MM.1S (cell line): ENCODE results near the gene NAALADL2.

Experiments used
- DNase-seq: peaks from one replicate; pipeline ENCODE4 v3.0.0-alpha.2; 2015
- H2AFZ ChIP-seq: fragments of 300-600 bp; sonication (generic); 2 replicates; pipeline ENCODE4 v1.6.0; 2016; ENCODE audit warnings: antibody characterized with exemption, low read length
- H3F3A ChIP-seq: fragments of 300-600 bp; sonication (generic); 2 replicates; pipeline ENCODE4 v1.6.1; 2016; ENCODE audit warnings: mild to moderate bottlenecking, antibody characterized with exemption, low read length, moderate library complexity, mixed read lengths; ENCODE audit not compliant: insufficient read depth
- H3K27ac ChIP-seq: fragments of 300-600 bp; sonication (generic); 2 replicates; pipeline ENCODE4 v1.5.1; 2016; ENCODE audit warnings: mild to moderate bottlenecking, low read length
- H3K27me3 ChIP-seq: fragments of 300-600 bp; sonication (generic); replicated peaks from 2 replicates; pipeline ENCODE4 v1.6.0; 2016; ENCODE audit warnings: low read length; ENCODE audit not compliant: insufficient read depth
- H3K36me3 ChIP-seq: fragments of 300-600 bp; sonication (generic); replicated peaks from 2 replicates; pipeline ENCODE4 v1.6.1; 2016; ENCODE audit warnings: mild to moderate bottlenecking, low read length, mixed read lengths; ENCODE audit not compliant: insufficient read depth
- H3K4me1 ChIP-seq: fragments of 300-600 bp; sonication (generic); 2 replicates; pipeline ENCODE4 v1.6.1; 2016; ENCODE audit warnings: low read length, mixed read lengths
- H3K4me2 ChIP-seq: fragments of 300-600 bp; sonication (generic); 2 replicates; pipeline ENCODE4 v1.6.0; 2016; ENCODE audit warnings: low read depth, low read length
- H3K4me3 ChIP-seq: fragments of 300-600 bp; sonication (generic); 2 replicates; pipeline ENCODE4 v1.5.1; 2016; ENCODE audit warnings: low read length, mixed read lengths
- H3K79me2 ChIP-seq: fragments of 300-600 bp; sonication (generic); 2 replicates; pipeline ENCODE4 v1.6.1; 2016; ENCODE audit warnings: mixed run types, low read length, mixed read lengths
- H3K9ac ChIP-seq: fragments of 300-600 bp; sonication (generic); 2 replicates; pipeline ENCODE4 v1.6.1; 2016; ENCODE audit warnings: low read length, mixed read lengths
- H3K9me2 ChIP-seq: fragments of 300-600 bp; sonication (generic); replicated peaks from 2 replicates; pipeline ENCODE4 v1.6.1; 2016; ENCODE audit warnings: mild to moderate bottlenecking, low read length, mixed read lengths; ENCODE audit not compliant: insufficient read depth
- H3K9me3 ChIP-seq: fragments of 300-600 bp; sonication (generic); replicated peaks from 2 replicates; pipeline ENCODE4 v1.6.1; 2016; ENCODE audit warnings: mild to moderate bottlenecking, low read length, mixed read lengths; ENCODE audit not compliant: insufficient read depth
- H4K20me1 ChIP-seq: fragments of 300-600 bp; sonication (generic); 2 replicates; pipeline ENCODE4 v1.6.1; 2016; ENCODE audit warnings: mild to moderate bottlenecking, low read length, moderate library complexity, mixed read lengths; ENCODE audit not compliant: insufficient read depth
- CTCF ChIP-seq: fragments of 300-600 bp; sonication (generic); IDR thresholded peaks from 2 replicates; pipeline ENCODE4 v1.5.1; 2016; ENCODE audit warnings: antibody characterized with exemption, low read length, mixed read lengths
- EZH2 ChIP-seq: fragments of 300-600 bp; sonication (generic); optimal IDR thresholded peaks from 2 replicates; pipeline ENCODE3; 2017; ENCODE audit warnings: low read depth, mild to moderate bottlenecking, antibody characterized with exemption, low read length, mixed read lengths
- EZH2phosphoT487 ChIP-seq: fragments of 300-600 bp; sonication (generic); IDR thresholded peaks from 2 replicates; pipeline ENCODE4 v1.6.1; 2018; ENCODE audit warnings: antibody characterized with exemption, low read length

The NAALADL2 gene

GRCh38 chr3:175512700-175513099 is 653.6 kb downstream of the NAALADL2 start:
- H3K9ac ChIP-seq, result no peak overlapping the region
- H3K9me3 ChIP-seq, result no peaks in the 10 kb centered on the region
- no peaks in the 10 kb centered on the region for H3F3A ChIP-seq
- no peaks in the 10 kb centered on the region for H3K4me1 ChIP-seq
- H2AFZ ChIP-seq, result no peak overlapping the region
- TF ChIP-seq EZH2, result no peak
- TF ChIP-seq CTCF, result no peak
- TF ChIP-seq EZH2phosphoT487, result no peak
- DNase-seq, result no peak
- H3K4me2 ChIP-seq, result no peak overlapping the region
- H4K20me1 ChIP-seq, result no peaks in the 10 kb centered on the region
- no peaks in the 10 kb centered on the region for H3K36me3 ChIP-seq
- no peaks in the 10 kb centered on the region for H3K27me3 ChIP-seq
- no peak overlapping the region for H3K4me3 ChIP-seq
- H3K79me2 ChIP-seq, result no peaks in the 10 kb centered on the region
- H3K27ac ChIP-seq, result no peak overlapping the region
- H3K9me2 ChIP-seq, result no peaks in the 10 kb centered on the region

- Histone ChIP-seq H3K4me1 (no peaks in the 10 kb centered on the region), H3K27ac (no peak overlapping the region), H3K4me3 (no peak overlapping the region), H3K9me3 (no peaks in the 10 kb centered on the region), H4K20me1 (no peaks in the 10 kb centered on the region), H3K27me3 (no peaks in the 10 kb centered on the region), H3K79me2 (no peaks in the 10 kb centered on the region), H3K9me2 (no peaks in the 10 kb centered on the region), H3K9ac (no peak overlapping the region), H2AFZ (no peak overlapping the region), H3F3A (no peaks in the 10 kb centered on the region), H3K4me2 (no peak overlapping the region), H3K36me3 (no peaks in the 10 kb centered on the region)
- DNase-seq, result no peak
- no peak for TF ChIP-seq CTCF
- TF ChIP-seq EZH2phosphoT487, result no peak
- TF ChIP-seq EZH2, result no peak
Observed at GRCh38 chr3:175518459-175518858, 659.3 kb downstream of the NAALADL2 start.

DNA sequence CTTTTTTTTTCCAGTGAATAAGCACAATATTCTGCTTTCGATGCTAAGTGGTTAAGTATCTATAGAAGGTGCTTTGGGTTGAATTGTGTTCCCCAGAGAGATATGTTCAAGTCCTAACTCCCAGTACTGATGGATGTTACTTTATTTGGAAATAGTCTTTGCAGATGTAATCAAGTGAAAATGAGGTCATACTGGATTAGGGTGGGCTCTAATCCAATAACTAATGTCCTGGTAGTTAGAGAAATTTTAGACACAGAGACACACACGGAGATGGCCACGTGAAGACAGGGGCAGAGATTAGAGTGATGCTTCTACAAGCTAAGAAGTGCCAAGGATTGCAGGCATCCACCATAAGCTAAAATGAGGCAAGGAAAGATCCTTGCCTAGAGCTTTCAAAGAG is 662.3 kb downstream of the NAALADL2 start:
- H4K20me1 ChIP-seq, result no peaks in the 10 kb centered on the region
- no peaks in the 10 kb centered on the region for H3K27me3 ChIP-seq
- no peaks in the 10 kb centered on the region for H3K4me1 ChIP-seq
- DNase-seq, result no peak
- TF ChIP-seq EZH2, result no peak
- TF ChIP-seq CTCF, result no peak
- no peak for TF ChIP-seq EZH2phosphoT487
- no peaks in the 10 kb centered on the region for H3K9me3 ChIP-seq
- H3K9me2 ChIP-seq, result no peaks in the 10 kb centered on the region
- no peak overlapping the region for H3K9ac ChIP-seq
- H2AFZ ChIP-seq, result no peak overlapping the region
- no peaks in the 10 kb centered on the region for H3K36me3 ChIP-seq
- H3K4me2 ChIP-seq, result no peak overlapping the region
- no peak overlapping the region for H3K27ac ChIP-seq
- no peaks in the 10 kb centered on the region for H3K79me2 ChIP-seq
- no peaks in the 10 kb centered on the region for H3F3A ChIP-seq
- H3K4me3 ChIP-seq, result no peak overlapping the region
